Measurements from ENCODE around the gene MRPS23.
A peak's percentile ranks its signal among the peaks of the same experiment; 100 is the strongest.

MRPS23 gene

GRCh38 chr17:57838453-57838852 lies 11.4 kb downstream of the MRPS23 start:
- no peak for DNase-seq

GRCh38 chr17:57835333-57835900 lies 14.4 kb downstream of the MRPS23 start:
- no peak for DNase-seq

DNA sequence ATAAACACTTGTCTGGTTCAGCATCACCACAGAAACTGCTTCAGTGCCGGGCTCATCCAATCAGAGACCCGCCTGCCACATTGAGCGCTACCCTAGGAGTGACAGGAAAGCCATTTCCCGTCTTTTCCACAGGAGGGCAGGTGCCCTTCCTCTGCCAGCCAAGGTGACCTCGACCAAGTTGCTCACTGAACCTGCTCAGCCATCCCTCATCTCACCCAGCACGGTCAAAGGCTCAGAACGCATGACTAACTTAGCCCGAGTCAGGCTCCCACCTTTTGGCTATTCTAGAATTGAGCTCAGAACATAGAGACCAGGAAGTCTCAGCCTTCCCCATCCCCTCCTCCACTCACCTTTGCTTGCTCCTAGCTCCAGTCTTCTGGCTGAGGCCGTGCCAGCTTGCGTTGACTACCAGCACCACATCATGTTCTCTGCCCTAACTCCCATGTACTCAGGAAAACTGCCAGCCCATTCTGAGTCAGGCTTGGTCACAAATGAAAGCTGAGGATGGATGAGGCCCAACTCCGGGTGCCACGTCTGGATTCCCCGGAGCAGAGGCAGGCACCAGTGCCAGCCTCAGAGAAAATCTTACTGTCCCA lies 15.6 kb downstream of the MRPS23 start:
- no peak for DNase-seq

DNA sequence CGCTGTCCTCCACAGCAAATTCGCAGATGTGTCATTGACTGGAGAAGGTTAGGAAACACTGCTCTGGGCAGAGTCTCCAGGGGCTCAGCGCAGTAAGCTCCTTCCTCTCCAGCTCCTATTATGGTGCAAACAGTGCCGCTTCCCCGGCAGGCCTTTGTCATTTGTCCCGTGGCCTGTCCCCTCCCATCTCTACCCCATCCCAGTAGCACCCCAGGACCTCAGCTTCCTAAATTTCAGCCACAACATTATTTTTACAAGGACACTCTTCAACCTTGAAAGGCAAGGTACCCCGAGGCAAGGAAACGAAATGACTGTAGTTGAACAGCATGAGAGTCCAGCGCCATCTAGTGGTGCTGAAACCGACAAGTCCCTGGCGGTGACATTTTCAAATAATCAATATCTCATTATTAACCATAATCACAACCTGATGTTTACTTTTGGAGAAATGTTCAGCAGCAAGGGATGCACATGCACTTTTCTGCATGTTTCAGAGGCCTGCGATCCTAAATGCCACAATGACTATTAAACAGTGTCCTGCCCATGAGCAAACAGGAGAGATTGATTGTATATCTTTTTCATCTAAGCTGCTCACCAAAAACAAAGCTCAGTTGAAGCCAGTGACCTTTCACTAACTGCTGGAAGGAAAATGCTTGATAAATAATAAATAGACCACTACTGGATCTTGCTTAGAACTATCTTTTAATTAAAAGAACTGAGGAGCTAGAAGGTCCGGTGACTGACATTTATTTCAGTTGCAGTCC lies 16.5 kb downstream of the MRPS23 start:
- peak; percentile 80 to 90 for DNase-seq

GRCh38 chr17:57832314-57833178 lies 17.3 kb downstream of the MRPS23 start:
- DNase-seq: peak; percentile 78 to 85

- DNase-seq: no peak
These were observed 19.0 kb downstream of the MRPS23 start for GRCh38 chr17:57830880-57831279.

DNA sequence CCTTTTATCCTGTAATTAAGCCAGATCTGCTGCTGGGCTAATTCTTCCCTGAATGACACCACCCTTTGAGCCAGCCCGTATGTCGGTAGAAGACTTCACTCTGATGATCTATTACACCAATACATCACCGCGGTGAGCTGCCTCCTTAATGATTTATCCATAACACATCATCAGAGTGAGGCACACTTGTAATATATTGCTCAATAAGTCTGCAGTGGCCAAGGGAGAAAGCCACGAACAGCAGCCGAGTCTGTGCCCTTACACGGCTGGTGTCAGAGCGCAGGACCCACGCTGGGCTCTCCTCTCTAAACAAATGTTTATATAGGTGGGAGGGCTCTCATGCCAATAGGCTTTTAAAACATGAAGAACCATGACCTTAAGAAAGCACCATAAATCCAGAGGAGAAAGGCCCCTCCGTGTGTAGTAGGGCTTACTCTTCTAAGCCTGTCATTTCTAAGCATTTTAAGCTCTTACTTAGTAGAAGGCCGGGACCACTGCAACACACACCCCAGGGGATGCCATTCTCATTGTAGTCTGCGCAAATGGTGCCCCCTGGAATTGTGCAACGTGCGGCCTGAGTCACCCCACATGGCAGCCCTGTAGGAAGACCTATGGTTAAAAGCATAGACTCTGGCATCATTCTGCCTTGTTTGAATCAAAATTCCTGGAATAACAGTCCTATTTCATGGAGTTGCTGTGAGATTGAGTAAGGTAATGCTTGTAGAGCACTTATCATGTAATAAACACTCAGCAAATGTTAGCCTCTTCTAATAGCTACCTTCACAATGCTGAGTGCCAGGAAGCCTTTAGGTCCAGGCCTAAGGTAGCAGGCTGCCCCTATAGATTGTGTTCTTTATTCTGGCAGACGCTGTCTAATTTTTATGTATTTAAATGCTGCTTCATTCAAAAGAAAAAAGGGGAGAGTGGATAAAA lies 26.1 kb downstream of the MRPS23 start:
- DNase-seq: no peak

DNA sequence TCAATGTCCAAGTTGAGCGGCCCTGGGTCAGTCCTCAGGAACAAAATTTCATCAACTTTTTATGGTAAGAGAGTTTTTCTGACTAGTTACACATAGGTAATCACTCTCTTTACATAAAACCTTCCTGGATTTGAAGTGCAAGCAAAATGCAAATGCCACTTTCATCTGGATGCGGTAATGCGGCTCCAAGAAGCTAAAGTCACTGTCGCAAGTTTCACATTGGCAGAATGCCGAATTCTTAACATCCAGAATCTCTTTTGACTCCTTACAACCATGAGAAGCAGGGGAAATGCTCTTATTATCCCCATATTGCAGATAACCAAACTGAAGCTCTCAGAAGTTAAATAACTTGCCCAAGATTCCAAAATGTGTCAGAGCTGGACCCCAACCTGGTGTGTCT lies 30.0 kb downstream of the MRPS23 start:
- DNase-seq: no peak

DNA sequence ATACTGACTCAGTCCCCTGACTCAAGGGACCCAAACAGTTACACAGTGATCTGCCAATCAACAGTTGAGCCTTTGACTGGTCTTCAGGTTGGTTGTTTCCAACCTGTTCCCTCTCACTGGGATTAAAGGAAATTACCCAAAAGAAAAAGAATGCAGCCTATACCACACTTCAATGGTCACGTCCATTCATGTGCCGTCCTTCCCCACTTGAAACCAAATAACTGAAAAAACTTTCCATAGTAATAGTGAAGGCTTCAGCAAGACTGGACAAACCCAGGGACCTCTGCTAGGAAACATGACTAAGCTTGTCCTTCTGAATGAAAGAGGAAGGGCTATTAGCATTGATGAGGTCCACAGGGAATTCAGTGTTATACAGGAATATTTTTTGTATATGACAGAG lies 30.6 kb downstream of the MRPS23 start:
- DNase-seq: no peak

GRCh38 chr17:57818066-57818465 lies 31.8 kb downstream of the MRPS23 start:
- no peak for DNase-seq

- DNase-seq: no peak
These were observed 32.5 kb downstream of the MRPS23 start for GRCh38 chr17:57817299-57817698.

- DNase-seq: no peak
These were observed 35.4 kb downstream of the MRPS23 start for GRCh38 chr17:57814421-57814820.

DNA sequence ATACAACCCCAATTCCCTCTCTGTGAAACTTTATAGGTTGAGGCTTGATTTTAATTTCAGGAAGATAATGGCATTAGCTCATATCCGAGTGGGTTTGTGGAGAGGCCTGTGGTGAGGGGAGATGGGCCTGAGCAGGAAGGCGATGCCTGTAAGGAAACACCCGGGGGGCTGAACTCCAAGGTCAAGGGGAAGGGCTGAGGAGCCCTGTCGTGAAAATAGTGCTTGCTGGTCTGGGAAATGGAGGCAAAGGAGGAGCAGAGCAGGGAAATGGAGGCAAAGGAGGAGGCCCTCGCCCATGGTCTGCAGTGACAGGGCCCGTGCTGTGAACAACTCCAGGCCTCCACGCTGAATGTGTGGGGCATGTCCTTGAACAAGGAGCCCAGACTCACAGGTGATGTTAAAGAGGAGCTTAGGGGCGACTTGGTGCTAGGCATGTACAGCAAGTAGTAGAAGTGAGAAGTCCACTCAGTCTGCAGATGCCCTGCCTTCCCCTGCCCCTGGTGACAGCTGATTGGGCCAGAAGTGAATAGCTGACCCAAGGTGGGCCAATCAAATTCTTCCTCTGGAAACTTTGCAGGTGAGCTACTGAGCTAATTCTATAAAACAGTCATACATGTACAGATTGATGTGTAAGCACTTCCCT lies 38.1 kb downstream of the MRPS23 start:
- no peak for DNase-seq

- DNase-seq: peak; percentile 52 to 61
These were observed 38.9 kb downstream of the MRPS23 start for GRCh38 chr17:57810721-57811637.

GRCh38 chr17:57809879-57810278 lies 40.0 kb downstream of the MRPS23 start:
- DNase-seq: no peak

DNA sequence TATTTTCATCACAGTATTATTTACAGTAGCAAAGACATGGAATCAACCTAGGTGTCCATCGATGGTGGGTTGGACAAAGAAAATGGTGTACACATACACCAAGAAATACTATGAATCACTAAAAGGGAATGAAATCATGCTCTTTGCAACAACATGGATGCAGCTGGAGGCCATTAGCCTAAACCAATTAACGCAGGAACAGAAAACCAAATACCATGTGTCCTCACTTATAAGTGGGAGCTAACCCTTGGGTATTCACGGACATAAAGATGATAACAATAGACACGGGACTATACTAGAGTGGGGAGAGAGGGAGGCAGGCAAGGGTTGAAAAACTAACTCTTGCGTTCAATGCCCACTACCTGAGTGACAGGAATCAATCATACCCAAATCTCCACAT lies 41.0 kb downstream of the MRPS23 start:
- DNase-seq: no peak

- no peak for DNase-seq
These were observed 43.5 kb downstream of the MRPS23 start for GRCh38 chr17:57806167-57806830.

DNA sequence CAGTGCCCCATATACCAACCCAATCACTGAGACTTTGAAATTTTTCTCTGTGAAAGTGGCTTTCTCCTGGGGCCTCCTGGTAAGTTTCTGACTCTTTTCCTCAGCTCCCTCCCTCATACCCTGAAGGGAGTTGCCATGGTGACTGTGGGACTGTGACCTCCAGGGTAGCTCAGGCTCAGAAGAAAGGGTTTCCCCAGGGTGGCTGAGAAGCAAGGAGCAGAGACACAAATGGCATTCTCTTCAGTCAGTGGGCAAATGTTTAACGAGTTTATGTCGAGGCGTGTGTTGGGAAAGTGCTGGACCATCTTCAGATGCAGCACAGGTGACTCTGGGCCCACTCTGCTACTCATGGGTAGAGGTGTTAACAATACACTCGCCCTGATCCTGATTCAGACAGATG lies 46.8 kb downstream of the MRPS23 start:
- no peak for DNase-seq

GRCh38 chr17:57801044-57801711 lies 48.7 kb downstream of the MRPS23 start:
- DNase-seq: no peak

Data from inflammatory macrophage (primary cell).